Stimulated activated CD4-positive, alpha-beta T cell treated with anti-CD3 and anti-CD28 coated beads, TNF-alpha, amount 100 ng/mL, for 1 hour (primary cell): Measurements from ENCODE around the gene B4GALT1.
"Not testable (repeated sequence)": the region's sequence is repeated elsewhere in the genome, so short reads cannot be mapped to it uniquely, and the experiment has no call there.

ENCODE experiments used
- DNase-seq, 3 donors: peaks; one replicate each; pipeline ENCODE4 v3.0.0-alpha.2; 2020; ENCODE audit warnings: low read depth in 3 of 3, low spot score in 1 of 3

B4GALT1 gene

DNA sequence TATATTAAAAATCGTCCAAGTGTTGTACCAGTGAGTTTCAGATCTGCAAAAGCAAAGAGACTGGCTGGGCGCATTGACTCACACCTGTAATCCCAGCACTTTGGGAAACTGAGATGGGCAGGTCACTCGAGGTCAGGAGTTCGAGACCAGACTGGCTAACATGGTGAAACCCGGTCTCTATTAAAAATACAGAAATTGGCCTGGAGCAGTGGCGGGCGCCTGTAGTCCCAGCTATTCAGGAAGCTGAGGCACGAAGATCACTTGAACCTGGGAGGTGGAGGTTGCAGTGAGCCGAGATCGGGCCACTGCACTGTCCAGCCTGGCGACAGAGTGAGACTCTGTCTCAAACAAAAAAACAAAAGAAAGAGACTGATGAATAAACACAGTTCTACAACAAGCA is 18.3 kb upstream of the B4GALT1 start:
- DNase-seq, result no peak

DNA sequence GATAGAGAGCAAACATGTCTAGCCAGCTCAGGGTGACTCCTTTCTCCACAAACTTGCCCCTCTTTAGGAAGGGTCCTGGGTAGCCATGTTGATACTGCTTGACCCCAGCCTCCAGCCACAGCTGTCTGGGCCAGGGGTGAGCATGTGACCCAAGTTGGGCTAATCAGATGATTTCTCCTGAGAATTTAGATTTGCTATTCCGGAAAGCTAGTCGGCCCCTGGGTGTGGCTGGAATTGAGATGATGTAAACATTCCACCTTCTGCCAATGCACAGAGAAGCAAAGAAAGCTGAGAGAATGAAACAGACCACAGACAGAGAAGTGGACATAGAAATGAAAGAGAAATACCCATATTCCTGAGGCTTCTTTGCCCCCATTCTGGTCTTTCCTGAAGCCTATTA is 17.8 kb upstream of the B4GALT1 start:
- no peak for DNase-seq

DNA sequence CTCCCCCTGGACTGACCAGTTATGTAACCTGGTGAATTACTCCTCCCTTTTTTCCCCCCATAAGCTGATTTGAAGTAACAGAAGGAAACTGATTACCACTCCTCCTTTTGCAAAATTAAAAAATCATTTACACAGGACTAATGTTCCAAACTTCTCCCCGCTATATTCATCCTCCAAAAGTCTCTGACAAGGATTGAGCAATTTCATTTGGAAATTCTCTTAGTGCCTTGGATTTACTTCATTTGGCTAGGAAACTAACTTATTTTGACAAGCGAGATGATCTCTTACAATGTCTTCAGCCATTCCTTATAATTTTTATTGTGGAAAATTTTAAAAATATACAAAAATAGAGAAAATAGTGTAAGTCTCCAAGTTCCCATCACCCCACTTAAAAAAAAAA is 15.4 kb upstream of the B4GALT1 start:
- DNase-seq, result no peak

DNA sequence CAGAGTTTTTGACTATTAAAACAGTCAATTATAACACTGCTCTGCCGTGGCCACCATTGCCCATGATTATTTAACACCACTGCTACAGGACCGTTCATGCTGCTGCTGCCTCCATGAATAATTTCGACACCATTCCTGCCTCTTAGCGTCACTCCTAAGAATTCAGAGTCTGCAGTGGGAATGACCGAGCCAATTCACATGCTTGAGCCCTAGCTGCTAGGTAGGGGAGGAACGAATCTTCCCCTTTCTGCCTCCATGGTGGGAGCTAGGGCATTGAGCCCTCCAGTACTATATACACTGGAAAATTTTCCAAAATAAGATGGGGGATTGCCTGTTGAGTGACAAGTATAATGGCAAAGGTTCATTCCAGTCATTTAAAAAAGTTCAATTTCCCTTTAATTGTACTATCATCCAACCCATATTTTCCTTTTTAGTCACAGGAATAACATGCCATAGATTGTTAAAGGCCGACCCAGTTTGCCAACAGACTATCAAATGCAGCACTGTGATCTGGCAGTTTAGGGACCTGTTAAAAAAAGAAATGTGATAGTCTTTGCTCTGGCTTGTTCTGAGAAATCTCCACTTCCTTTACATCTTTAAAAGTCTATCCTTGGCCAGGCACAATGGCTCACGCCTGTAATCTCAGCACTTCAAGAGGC is 13.5 kb upstream of the B4GALT1 start:
- DNase-seq, result no peak

DNA sequence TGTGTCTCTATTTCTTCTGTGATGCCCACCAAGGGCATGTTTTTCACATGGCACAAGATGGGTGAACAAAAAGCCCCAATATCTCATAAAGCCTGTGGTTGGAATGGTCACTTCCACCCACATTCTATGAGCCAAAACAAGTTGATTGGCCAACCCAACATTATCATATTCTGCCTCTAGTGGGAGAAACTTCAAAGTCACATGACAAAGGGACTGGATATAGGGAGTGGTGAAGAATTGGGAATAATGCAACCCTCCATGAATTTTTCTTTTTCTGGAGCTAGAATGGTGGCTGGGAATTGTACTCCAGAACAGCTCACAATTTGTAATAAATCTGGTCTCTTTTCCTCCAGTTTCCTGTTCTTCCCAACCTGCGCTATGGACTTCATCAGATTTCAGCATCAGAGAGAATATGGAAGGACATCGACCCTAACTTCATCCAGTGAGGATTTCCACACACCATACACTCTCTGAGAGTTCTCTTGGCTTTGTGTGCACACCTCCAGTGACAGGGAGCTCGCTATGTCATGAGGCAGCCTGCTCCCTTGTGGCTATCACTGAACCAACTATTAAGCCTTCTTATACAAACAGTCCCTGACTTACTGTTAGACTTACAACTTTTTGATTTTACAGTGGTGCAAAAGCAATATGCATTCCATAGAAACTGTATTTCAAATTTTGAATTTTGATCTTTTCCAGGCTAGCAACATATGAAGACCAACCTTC is 12.0 kb upstream of the B4GALT1 start:
- DNase-seq, result no peak

- DNase-seq, result no peak
Measured at GRCh38 chr9:33177639-33178038, 10.5 kb upstream of the B4GALT1 start.

DNA sequence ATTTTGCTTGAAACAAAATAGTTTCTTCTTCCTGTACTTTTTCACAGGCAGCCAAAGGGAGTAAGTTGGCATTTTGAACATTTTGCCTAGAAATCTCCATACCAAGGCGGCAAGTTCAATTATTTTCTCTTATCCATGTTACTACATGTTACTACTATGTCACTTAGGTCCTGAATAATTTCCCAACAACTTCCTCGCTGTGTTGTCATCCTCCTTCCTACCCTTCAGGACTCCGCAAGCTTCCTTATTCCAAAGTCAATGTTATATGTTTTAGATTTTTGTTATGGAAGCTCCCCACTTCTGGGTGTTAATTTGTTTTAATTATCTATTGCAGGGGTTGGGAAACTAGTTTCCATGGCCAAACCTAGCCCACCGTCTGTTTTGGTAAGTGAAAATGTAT is 9.9 kb upstream of the B4GALT1 start:
- DNase-seq, result no peak

GRCh38 chr9:33175649-33176325 is 8.7 kb upstream of the B4GALT1 start:
- DNase-seq, result no peak

DNA sequence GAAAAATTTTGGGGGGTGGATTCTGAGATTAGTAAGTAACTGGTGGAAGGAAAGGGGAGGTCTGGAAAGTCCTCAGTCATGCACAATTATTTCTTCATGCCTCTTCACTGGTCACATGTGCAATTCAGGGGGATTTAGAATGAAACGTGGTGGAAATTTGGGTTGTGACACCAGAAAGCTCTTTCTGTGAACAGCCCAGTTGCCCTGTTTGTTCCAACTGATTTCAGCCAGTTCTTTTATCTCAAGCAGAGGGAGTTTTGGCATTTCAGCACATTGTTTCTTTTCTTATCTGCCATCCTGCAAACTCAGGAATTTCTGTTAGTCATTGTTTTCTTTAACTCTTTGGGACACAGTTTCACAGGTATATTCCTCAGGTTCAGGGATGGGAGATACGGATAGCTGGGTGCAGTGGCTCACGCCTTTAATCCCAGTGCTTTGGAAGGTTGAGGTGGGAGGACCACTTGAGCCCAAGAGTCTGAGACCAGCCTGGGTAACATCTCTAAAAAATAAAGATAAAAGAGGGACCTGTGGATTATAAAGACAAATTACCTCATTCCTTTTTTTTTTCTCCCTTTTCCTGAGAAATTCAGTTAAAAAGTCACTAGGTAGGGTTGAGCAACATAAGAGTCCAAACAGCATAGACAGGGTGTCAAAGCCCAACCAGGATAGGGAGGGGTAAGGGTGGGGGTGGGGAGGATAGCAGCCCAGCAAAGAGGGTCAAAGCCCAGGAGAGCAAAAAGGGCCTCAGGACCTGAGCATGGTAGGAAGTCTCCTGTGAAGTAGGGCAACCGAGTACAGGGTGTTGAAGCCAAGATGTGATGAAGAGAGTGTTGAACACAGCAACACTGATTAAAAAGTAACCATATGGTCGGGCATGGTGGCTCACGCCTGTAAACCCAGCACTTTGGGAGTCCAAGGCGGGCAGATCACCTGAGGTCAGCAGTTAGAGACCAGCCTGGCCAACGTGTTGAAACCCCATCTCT is 5.4 kb upstream of the B4GALT1 start:
- DNase-seq, result no peak

DNA sequence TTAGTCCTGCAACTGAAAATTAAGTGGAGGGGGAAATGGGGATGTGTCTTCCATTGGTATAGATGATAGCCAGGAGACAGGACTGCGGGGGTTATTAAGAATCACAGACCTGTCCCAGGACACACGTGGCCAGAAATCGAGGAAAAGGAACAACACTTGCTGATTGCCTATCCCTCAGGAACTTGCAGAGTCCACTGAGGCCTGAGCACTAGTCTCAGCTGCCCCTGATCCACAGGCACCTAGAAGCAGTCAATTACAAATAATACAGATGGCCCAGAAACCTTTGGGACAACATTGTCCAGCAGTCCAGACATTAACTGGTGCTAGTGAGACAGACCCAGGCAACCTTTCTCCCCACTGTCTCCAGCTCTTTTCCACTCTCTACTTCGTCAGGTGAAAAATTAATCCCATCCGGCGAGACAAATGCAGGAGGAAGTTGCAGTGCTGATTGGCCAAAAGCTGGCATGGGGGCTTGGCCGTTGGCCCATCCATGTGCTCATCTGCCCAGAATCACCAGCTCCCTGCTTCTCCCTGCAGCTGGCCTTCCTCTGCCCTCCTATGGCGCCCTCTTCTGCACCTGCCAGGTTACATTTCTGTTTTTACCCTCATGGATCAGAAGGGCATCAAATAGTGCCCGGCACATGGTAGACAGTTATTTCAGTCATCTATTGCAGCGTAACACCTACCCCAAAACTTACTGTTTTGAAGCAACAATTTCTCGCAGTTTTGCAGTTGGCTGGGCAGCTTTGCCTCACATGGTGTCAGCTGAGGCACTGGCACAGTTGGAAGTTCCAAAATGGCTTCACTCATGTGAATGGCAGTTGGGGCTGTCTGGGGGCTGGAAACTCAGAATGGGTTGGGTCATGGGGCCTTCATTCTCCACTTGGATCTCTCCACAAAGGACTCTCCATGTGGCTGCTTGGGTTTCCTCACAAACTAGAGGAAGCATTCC is 3.6 kb upstream of the B4GALT1 start:
- no peak for DNase-seq

GRCh38 chr9:33168941-33169544 is 1.9 kb upstream of the B4GALT1 start:
- no peak for DNase-seq

- no peak for DNase-seq
Measured at GRCh38 chr9:33167972-33168461, 881 bp upstream of the B4GALT1 start.

- DNase-seq, result no peak
Measured at GRCh38 chr9:33166231-33167083, 679 bp downstream of the B4GALT1 start.

DNA sequence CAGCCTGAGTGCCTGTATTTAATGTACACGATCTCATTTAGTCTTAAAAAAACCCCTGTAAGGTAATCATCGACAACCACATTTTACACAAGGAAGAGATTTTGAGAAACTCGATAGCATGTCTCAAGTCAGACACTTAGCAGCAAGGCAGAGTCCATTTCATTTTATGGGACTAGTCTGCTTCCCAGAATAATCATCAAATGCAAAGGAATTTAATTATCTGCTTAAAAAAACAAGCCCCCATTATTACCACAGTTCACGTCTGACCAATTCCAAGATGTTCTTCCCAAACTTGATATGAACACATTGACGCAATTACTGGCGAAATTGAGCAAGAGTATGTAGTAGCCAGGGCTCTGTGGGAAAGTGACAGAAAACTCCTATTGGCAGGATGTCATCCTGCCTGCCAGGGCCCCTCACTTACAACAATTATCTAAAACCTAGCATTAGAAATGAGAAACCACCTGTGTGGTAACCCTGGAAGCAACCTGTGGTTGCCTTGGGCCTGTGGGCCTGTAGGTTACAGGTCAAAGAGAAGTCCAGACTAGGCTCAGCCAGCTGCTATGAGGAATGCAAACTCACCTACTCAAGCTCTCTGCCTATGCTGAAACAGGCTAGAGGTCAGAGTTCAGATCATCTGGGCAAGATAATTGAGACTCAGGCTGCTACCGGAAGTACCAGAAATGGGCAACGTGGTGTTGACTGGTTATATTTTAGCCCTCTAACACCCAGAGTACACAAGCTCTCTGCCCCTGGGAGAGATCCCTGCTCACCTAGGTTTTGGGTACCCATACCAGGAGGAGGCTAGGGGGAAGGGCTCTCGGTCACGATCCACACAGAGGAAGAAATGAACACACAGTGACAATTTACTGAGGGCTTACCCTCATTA is 1.6 kb downstream of the B4GALT1 start:
- DNase-seq, result no peak

- DNase-seq, result not testable (repeated sequence)
Measured at GRCh38 chr9:33164921-33165262, 2.2 kb downstream of the B4GALT1 start.

DNA sequence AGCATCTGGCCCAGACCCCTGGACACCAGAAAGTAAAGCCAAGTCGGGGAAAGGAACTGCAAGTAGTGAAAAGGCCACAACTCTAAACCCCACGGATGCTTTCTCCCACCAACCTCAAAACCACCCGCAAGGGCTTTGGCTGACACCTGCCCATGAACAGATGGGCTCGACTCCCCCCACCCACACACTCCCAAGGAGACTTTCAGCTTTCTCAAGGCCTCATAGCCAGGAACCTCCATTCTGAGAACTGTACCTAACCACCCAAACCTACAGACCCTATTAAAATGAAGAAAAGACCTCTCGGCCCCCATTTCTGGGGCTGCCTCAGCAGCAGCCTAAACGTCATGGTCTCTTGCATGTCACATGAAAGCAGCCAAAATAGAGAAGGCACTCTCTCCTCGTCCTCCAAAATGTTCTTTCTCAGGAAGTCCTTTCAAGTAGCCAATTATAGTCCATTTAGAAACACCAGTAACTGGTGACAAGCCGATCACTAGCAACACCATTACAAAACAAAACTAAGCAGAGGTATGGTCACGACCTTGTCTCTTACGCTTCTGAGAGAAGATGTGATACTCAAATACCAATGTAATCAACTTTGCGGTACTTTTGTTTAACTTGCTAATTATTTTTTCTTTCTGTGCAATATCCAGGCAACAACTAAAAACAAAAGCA is 2.9 kb downstream of the B4GALT1 start:
- DNase-seq, result no peak
